ENCODE data around the gene SERPINB4.
"Not testable (repeated sequence)": the region's sequence is repeated elsewhere in the genome, so short reads cannot be mapped to it uniquely, and the experiment has no call there.

SERPINB4 gene

DNA sequence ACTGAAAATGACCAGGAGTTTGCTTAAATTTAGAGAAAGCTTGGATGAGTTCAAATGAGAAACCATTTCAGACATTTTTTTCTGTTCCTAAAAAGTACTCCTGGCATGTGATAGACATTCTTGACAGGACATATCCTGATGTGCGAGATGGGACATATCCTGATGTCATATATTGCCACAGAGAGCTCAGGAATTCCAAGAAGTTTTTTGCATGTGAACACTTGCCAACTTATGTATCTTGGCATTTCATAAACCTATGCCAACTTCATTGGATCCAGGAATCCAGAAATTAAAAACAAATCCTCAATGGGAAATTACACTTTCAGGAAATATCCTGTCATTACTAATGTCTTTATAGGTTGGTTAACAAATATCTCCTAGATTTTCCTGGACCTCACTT lies 20.5 kb upstream of the SERPINB4 start:
- peaks cover 15% of the 10 kb centered on the region for H3K9me3 ChIP-seq (ENCODE audit: control insufficient read depth, insufficient read depth, low read depth, low read length)
- H3K4me1 ChIP-seq (ENCODE audit: control insufficient read depth, insufficient read depth, low read length): no peaks in the 10 kb centered on the region
- H3K27me3 ChIP-seq (ENCODE audit: control insufficient read depth, insufficient read depth, low read length): no peaks in the 10 kb centered on the region
- no peak overlapping the region for H3K27ac ChIP-seq (ENCODE audit: low read depth, low read length)
- H3K4me3 ChIP-seq (ENCODE audit: low read depth, low read length): no peak overlapping the region
- no peaks in the 10 kb centered on the region for H3K36me3 ChIP-seq (ENCODE audit: control insufficient read depth, insufficient read depth, low read length)
- no peak overlapping the region for H3K9ac ChIP-seq (ENCODE audit: low read length)

DNA sequence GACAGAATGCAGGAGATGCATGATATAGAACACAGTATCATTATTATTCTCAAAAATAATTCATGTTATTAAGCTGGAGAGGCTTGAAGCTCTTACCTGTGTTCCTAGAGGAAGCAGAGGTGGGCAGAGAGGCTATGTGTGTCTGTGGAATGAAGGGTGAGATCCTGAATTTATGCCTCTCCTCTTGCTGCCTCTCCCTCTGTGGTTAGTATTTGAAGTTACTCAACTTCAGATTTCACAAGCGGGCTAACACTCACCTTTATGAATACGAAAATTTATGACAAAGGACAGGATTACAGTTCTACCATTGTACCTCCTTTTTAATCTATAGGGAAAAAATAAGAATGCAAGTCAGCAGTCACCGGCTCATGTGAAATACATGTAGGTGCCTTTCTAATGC lies 17.7 kb upstream of the SERPINB4 start, which contains the start of gene SERPINB3:
Gene SERPINB3, minus strand, starts transcription at position 144 of the 400 bp plus-strand sequence. CDS start 677 bp downstream, outside the sequence.
- peaks cover 11% of the 10 kb centered on the region; the same call in 1 of the 2 replicates for H3K9me3 ChIP-seq (ENCODE audit: control insufficient read depth, insufficient read depth, low read depth, low read length)
- H3K9ac ChIP-seq (ENCODE audit: low read length); H3K36me3 ChIP-seq (ENCODE audit: control insufficient read depth, insufficient read depth, low read length); H3K27ac ChIP-seq (ENCODE audit: low read depth, low read length); H3K27me3 ChIP-seq (ENCODE audit: control insufficient read depth, insufficient read depth, low read length); H3K4me1 ChIP-seq (ENCODE audit: control insufficient read depth, insufficient read depth, low read length); H3K4me3 ChIP-seq (ENCODE audit: low read depth, low read length): not testable (repeated sequence)

DNA sequence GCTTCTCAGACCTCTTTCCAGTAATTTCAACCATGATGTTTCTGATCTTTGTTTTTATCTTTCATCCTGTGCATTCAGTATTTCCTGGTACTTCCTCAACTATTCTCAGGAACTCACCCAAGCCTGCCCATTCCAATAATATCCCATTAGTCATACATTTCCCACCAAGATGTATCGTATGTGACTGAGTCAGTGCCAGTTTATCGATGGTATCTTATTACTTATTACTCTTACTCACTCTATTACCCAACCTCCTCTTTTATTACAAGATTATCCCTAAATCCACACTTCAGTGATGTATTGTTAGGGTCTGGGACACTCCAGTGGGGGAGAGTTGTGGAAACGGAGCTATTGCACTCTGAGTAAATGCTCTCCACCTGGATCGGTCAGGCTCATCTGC lies 14.9 kb upstream of the SERPINB4 start:
- not testable (repeated sequence) for H3K4me1 ChIP-seq (ENCODE audit: control insufficient read depth, insufficient read depth, low read length); H3K27ac ChIP-seq (ENCODE audit: low read depth, low read length); H3K9ac ChIP-seq (ENCODE audit: low read length); H3K27me3 ChIP-seq (ENCODE audit: control insufficient read depth, insufficient read depth, low read length); H3K4me3 ChIP-seq (ENCODE audit: low read depth, low read length); H3K36me3 ChIP-seq (ENCODE audit: control insufficient read depth, insufficient read depth, low read length); H3K9me3 ChIP-seq (ENCODE audit: control insufficient read depth, insufficient read depth, low read depth, low read length)

DNA sequence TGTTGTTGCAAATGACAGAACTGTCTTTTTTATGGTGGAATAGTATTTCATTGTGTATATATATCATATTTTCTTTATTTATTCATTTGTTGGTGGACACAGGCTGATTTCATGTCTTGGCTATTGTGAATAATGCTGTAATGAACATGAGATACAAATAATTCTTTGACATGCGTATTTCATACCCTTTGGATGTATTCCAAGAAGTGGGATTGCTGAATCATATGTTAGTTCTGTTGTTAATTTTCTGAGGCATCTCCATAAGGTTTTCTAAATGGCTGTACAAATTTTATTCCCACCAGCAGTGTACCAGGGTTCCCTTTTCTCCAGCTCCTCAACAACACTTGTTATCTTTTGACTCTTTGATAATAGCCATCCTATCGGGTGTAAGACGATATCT lies 6.2 kb upstream of the SERPINB4 start:
- H3K4me3 ChIP-seq (ENCODE audit: low read depth, low read length); H3K4me1 ChIP-seq (ENCODE audit: control insufficient read depth, insufficient read depth, low read length); H3K9me3 ChIP-seq (ENCODE audit: control insufficient read depth, insufficient read depth, low read depth, low read length); H3K27ac ChIP-seq (ENCODE audit: low read depth, low read length); H3K36me3 ChIP-seq (ENCODE audit: control insufficient read depth, insufficient read depth, low read length); H3K9ac ChIP-seq (ENCODE audit: low read length); H3K27me3 ChIP-seq (ENCODE audit: control insufficient read depth, insufficient read depth, low read length): not testable (repeated sequence)

DNA sequence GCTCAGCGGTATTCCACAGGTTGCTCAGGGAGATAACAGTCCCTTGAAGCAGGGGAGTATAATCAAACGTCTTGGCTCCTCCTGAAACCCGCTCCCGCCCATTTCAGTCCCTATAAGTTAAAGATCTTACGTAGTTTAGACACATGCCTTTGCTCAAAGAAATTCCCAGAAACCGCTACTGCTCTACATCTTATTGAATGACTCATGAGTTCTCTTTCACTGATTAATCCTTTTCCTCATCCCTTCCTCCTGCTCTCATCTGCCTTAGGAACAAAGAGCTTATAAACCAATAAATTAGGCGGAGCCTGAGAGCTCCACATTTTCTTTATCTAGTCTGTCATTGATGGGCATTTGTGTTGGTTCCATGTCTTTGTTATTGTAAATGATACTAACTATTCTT lies 4.2 kb upstream of the SERPINB4 start:
- H3K9me3 ChIP-seq (ENCODE audit: control insufficient read depth, insufficient read depth, low read depth, low read length): no peaks in the 10 kb centered on the region
- peaks cover 3% of the 10 kb centered on the region; the same call in 1 of the 2 replicates for H3K4me1 ChIP-seq (ENCODE audit: control insufficient read depth, insufficient read depth, low read length)
- no peak overlapping the region for H3K9ac ChIP-seq (ENCODE audit: low read length)
- no peaks in the 10 kb centered on the region for H3K27me3 ChIP-seq (ENCODE audit: control insufficient read depth, insufficient read depth, low read length)
- no peaks in the 10 kb centered on the region for H3K36me3 ChIP-seq (ENCODE audit: control insufficient read depth, insufficient read depth, low read length)
- H3K4me3 ChIP-seq (ENCODE audit: low read depth, low read length): no peak overlapping the region
- no peak overlapping the region for H3K27ac ChIP-seq (ENCODE audit: low read depth, low read length)

DNA sequence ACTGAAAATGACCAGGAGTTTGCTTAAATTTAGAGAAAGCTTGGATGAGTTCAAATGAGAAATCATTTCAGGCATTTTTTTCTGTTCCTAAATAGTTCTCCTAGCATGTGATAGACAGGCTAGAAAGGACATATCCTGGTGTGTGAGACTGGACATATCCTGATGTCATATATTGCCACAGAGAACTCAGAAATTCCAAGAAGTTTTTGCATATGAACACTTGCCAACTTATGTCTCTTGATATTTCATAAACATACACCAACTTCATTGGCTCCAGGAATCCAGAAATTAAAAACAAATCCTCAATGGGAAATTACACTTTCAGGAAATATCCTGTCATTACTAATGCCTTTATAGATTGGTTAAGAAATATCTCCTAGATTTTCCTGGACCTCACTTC lies 2.9 kb upstream of the SERPINB4 start:
- Histone ChIP-seq H3K27ac (ENCODE audit: low read depth, low read length) (no peak overlapping the region), H3K4me1 (ENCODE audit: control insufficient read depth, insufficient read depth, low read length) (peaks cover 3% of the 10 kb centered on the region; the same call in 1 of the 2 replicates), H3K36me3 (ENCODE audit: control insufficient read depth, insufficient read depth, low read length) (no peaks in the 10 kb centered on the region), H3K9me3 (ENCODE audit: control insufficient read depth, insufficient read depth, low read depth, low read length) (no peaks in the 10 kb centered on the region), H3K27me3 (ENCODE audit: control insufficient read depth, insufficient read depth, low read length) (no peaks in the 10 kb centered on the region), H3K4me3 (ENCODE audit: low read depth, low read length) (no peak overlapping the region), H3K9ac (ENCODE audit: low read length) (no peak overlapping the region)

DNA sequence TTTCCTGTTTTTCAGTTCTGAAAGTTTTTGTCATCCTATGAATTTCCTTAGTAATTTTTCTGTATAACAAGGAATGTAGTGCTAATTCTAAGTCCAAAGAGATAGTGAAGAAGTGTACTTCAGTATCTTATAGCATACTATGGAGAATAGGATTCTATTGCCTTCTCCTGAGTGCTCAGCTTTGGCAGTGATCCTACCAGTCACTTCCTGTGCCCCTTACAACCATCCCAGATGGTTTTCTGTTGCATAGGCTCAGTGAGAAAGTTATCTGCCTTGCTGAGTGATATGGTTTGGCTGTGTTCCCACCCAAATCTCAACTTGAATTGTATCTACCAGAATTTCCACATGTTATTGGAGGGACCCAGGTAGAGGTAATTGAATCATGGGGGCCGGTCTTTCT lies 638 bp upstream of the SERPINB4 start:
- H3K27ac ChIP-seq (ENCODE audit: low read depth, low read length); H3K4me1 ChIP-seq (ENCODE audit: control insufficient read depth, insufficient read depth, low read length); H3K36me3 ChIP-seq (ENCODE audit: control insufficient read depth, insufficient read depth, low read length); H3K9ac ChIP-seq (ENCODE audit: low read length); H3K4me3 ChIP-seq (ENCODE audit: low read depth, low read length); H3K27me3 ChIP-seq (ENCODE audit: control insufficient read depth, insufficient read depth, low read length); H3K9me3 ChIP-seq (ENCODE audit: control insufficient read depth, insufficient read depth, low read depth, low read length): not testable (repeated sequence)

DNA sequence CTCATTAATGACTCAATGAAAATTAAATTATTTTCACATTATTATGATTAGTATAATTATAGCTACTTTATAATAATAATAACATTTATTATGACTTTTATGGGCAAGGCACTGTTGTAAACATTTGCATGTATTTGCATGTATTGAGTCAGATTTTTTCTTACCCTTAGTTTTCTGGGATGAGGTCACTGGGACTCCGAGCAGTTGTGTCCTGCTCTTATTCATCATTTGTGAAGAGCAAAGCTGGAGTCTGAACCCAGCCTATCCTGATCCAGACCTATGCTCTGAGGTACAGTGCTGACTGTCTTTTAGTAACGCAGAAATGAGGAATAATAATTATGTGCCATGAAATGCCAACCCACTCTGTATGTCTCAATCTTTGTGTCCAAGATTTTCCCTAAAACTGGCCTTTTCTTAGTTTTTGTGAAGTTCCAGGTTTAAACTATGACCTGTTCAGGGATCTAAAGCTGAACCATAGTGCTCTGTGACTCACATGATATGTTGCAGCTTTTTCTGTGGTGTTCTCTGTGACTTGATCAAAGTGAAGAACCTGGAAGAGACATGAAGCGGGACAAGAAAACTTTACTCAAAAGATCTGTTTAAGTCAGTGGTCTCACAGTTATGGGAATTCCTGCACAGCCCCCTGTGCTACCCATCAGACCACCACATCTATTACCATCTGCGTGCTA lies 1.2 kb downstream of the SERPINB4 start:
- not testable (repeated sequence) for H3K9ac ChIP-seq (ENCODE audit: low read length); H3K9me3 ChIP-seq (ENCODE audit: control insufficient read depth, insufficient read depth, low read depth, low read length); H3K4me3 ChIP-seq (ENCODE audit: low read depth, low read length); H3K36me3 ChIP-seq (ENCODE audit: control insufficient read depth, insufficient read depth, low read length); H3K4me1 ChIP-seq (ENCODE audit: control insufficient read depth, insufficient read depth, low read length); H3K27me3 ChIP-seq (ENCODE audit: control insufficient read depth, insufficient read depth, low read length); H3K27ac ChIP-seq (ENCODE audit: low read depth, low read length)

DNA sequence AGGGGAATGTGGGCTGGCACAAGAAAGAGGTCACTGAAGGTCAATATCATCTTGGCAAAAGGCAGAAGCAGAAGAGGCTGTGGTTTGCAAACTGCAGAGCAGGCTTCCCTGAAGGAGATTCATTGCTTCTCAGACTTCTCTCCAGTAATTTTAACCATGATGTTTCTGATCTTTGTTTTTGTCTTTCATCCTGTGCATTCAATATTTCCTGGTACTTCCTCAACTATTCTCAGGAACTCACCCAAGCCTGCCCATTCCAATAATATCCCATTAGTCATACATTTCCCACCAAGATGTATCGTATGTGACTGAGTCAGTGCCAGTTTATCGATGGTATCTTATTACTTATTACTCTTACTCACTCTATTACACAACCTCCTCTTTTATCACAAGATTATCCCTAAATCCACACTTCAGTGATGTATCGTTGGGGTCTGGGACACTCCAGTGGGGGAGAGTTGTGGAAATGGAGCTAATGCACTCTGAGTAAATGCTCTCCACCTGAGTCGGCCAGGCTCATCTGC lies 2.8 kb downstream of the SERPINB4 start:
- not testable (repeated sequence) for H3K9ac ChIP-seq (ENCODE audit: low read length); H3K27me3 ChIP-seq (ENCODE audit: control insufficient read depth, insufficient read depth, low read length); H3K4me1 ChIP-seq (ENCODE audit: control insufficient read depth, insufficient read depth, low read length); H3K9me3 ChIP-seq (ENCODE audit: control insufficient read depth, insufficient read depth, low read depth, low read length); H3K4me3 ChIP-seq (ENCODE audit: low read depth, low read length); H3K27ac ChIP-seq (ENCODE audit: low read depth, low read length); H3K36me3 ChIP-seq (ENCODE audit: control insufficient read depth, insufficient read depth, low read length)

DNA sequence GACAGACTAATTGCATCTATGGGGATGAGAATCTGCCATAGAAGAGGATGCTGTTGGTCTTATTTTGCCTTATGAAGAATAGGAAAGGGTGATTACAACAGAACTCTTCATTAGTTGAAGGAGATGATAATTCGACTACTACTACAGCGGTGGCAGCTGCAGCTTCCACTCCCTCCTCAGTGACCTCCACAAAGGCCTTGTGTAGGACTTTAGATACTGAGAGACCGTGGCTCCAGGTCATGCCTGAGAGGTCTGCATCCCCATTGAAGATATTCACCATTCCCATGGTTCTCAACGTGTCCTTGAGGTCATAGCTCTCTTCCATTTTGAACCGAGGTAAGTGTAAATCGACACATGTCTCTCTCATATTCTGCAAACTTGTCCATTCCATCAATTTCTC lies 6.4 kb downstream of the SERPINB4 start:
- no peak overlapping the region for H3K4me3 ChIP-seq (ENCODE audit: low read depth, low read length)
- H3K27ac ChIP-seq (ENCODE audit: low read depth, low read length): no peak overlapping the region
- H3K9ac ChIP-seq (ENCODE audit: low read length): no peak overlapping the region
- no peaks in the 10 kb centered on the region for H3K9me3 ChIP-seq (ENCODE audit: control insufficient read depth, insufficient read depth, low read depth, low read length)
- no peaks in the 10 kb centered on the region for H3K27me3 ChIP-seq (ENCODE audit: control insufficient read depth, insufficient read depth, low read length)
- no peaks in the 10 kb centered on the region for H3K36me3 ChIP-seq (ENCODE audit: control insufficient read depth, insufficient read depth, low read length)
- no peaks in the 10 kb centered on the region for H3K4me1 ChIP-seq (ENCODE audit: control insufficient read depth, insufficient read depth, low read length)

DNA sequence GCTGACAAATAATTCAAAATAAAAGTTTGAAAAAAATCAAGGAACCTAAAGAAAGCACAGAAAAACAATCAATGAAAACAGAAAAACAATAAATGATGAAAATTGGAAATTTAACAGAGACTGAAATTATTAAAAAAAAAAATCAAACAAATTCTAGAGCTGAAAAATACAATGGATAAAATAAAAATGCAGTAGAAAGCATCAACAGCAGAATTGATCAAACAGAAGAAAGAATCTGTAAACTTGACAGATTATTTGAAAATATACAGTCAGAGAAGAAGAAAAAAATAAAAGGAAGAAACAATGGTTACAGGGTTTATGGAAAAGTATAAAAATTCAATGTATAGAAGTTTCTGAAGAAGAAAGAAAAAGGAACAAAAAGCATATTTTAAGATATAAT lies 16.2 kb downstream of the SERPINB4 start:
- H3K36me3 ChIP-seq (ENCODE audit: control insufficient read depth, insufficient read depth, low read length): no peaks in the 10 kb centered on the region
- H3K27ac ChIP-seq (ENCODE audit: low read depth, low read length): no peak overlapping the region
- no peaks in the 10 kb centered on the region for H3K27me3 ChIP-seq (ENCODE audit: control insufficient read depth, insufficient read depth, low read length)
- peaks cover 42% of the 10 kb centered on the region for H3K9me3 ChIP-seq (ENCODE audit: control insufficient read depth, insufficient read depth, low read depth, low read length)
- H3K4me1 ChIP-seq (ENCODE audit: control insufficient read depth, insufficient read depth, low read length): no peaks in the 10 kb centered on the region
- H3K9ac ChIP-seq (ENCODE audit: low read length): no peak overlapping the region
- no peak overlapping the region for H3K4me3 ChIP-seq (ENCODE audit: low read depth, low read length)

Data from HUES6 (cell line).